Stimulated activated CD4-positive, alpha-beta T cell treated with anti-CD3 and anti-CD28 coated beads, Interleukin-1b, Interleukin-23, amount 100 ng/mL, for 1 hour (primary cell): Measurements from ENCODE around the gene SPRR4.
"Not testable (repeated sequence)": the region's sequence is repeated elsewhere in the genome, so short reads cannot be mapped to it uniquely, and the experiment has no call there.

ENCODE experiments used
- DNase-seq, 2 donors: peaks; one replicate each; pipeline ENCODE4 v3.0.0-alpha.2; 2020; ENCODE audit warnings: low read depth in 2 of 2

The SPRR4 gene

GRCh38 chr1:152965853-152966252 lies 4.6 kb upstream of the SPRR4 start:
- no peak for DNase-seq

DNA sequence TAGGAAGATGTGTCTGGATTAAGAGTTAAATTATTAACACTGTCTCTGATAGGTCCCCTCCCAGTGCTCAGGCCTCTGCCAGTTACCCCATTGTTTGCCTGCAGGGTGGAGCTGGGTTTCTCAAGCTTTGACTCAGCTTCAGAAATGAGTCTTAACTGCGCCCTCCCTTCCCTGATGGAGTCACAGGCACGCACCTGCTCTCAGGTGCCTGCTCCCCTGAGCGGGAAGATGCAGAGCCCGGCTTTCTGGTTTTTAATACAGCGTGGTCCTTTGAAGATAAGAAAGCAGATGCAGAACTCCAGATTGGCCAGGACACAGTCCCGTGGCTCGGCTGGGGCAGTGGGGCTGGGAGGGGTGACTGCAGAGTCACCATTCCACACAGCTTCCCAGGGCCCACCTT lies 3.2 kb upstream of the SPRR4 start:
- DNase-seq = no peak

DNA sequence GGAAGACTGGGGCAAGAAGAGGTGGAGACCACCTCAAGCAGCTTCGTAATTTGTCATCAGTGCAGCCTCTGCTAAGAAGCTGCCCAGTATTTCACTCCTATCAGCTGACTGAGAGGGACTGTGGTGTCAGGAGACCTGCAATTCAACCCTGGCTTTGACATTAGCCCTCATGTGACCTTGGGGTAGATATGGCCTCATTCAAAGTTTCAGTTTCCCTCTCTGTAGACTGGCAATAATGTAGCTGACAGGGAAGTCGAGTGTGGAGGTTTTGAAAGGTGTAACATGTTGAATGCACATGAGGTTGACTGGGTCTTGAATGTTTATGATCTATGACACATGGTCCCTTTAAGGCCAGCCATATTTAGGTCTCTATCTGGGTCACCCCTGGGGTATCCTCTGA lies 2.2 kb upstream of the SPRR4 start:
- DNase-seq = no peak

DNA sequence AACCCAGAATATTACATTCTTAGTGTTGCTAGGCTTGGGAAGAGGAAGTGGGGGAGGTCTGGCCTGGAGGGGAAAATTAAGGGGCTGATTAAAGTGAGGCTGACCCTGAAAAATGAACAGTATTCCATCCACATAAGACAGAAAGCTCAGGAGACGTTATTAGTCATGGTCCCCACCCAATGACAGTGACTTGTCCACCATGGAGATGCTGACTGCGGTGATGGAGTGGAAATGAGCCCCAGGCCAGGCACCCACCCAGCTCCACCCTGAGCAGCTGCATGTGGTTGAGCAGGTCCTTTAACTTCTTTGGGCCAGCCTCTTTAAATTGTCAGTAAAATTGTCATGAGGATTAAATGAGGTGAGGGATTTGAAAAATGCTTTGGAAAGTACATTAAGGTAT lies 1.4 kb upstream of the SPRR4 start:
- DNase-seq = no peak

GRCh38 chr1:152972196-152972886 lies 1.9 kb downstream of the SPRR4 start:
- no peak for DNase-seq

- no peak for DNase-seq
Observed at GRCh38 chr1:152976688-152977087, 6.2 kb downstream of the SPRR4 start.

DNA sequence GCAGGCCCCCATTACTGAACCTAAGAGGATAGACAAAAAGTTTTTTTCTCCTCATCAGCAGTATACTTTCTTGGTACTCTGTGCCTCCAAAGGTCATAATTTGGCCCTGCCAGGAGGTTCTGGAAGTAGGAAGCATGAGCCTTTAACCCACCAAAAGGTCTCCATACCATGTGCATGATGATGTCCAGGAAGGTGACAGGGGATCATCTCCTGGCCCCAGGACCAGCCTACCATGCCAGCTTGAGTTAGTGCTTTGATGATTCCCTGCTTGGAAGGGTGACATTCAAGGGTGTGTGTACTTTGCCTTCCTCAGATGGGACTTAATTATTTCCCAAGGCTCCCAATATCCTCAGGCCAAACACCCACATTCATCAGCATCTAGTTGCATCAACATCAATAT lies 7.2 kb downstream of the SPRR4 start:
- DNase-seq = no peak

GRCh38 chr1:152980676-152981075 lies 10.2 kb downstream of the SPRR4 start:
- DNase-seq = no peak

GRCh38 chr1:152981146-152981871 lies 10.9 kb downstream of the SPRR4 start:
- DNase-seq = no peak

GRCh38 chr1:152982076-152982475 lies 11.6 kb downstream of the SPRR4 start:
- DNase-seq = no peak

DNA sequence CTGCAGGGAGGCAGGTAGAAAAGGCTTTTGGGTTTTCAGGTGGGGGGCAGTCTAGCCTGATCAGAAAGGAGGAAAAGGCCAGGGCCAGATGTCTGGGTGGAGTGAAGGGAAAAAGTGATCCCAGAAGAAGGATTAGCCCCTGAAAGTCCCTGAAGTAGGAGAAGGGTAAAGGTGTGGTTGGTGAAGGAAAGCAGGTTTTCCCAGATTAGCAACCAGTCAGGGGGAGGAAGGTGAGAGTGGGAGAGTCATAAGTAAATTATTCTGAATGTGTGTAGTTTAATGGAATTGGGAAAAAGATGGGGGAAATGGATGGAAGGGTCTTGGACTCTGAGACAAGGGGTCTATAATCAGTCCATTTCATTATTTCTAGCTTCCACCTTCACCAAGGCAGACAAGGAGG lies 12.8 kb downstream of the SPRR4 start:
- DNase-seq = no peak

DNA sequence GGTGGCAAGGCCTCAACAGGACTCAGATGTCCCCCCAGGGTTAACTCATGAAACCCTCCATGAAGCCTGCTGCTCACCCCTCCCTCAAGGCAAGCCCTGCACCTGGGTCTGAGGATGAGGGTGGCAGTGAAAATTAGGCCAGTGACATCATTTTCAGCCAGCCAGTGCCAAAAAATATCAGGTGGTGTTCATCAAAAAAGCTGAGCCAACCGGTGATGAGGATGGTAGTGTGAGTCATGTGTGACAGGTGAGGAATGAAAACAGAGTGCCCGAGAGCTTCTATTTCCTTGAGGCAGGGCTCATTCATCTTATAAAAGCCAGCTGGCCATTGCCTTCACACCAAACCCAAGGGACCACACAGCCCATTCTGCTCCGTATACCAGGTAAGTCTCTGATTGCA lies 13.3 kb downstream of the SPRR4 start, which contains the start of gene SPRR1A:
TSS of gene SPRR1A (plus strand) at position 339 of the 400 bp plus-strand sequence. CDS start 1,150 bp downstream, outside the sequence.
- DNase-seq = no peak

- DNase-seq = no peak
Observed at GRCh38 chr1:152986578-152986977, 16.1 kb downstream of the SPRR4 start.

GRCh38 chr1:152993186-152993585 lies 22.7 kb downstream of the SPRR4 start:
- no peak for DNase-seq

GRCh38 chr1:152995842-152996241 lies 25.4 kb downstream of the SPRR4 start:
- no peak for DNase-seq

DNA sequence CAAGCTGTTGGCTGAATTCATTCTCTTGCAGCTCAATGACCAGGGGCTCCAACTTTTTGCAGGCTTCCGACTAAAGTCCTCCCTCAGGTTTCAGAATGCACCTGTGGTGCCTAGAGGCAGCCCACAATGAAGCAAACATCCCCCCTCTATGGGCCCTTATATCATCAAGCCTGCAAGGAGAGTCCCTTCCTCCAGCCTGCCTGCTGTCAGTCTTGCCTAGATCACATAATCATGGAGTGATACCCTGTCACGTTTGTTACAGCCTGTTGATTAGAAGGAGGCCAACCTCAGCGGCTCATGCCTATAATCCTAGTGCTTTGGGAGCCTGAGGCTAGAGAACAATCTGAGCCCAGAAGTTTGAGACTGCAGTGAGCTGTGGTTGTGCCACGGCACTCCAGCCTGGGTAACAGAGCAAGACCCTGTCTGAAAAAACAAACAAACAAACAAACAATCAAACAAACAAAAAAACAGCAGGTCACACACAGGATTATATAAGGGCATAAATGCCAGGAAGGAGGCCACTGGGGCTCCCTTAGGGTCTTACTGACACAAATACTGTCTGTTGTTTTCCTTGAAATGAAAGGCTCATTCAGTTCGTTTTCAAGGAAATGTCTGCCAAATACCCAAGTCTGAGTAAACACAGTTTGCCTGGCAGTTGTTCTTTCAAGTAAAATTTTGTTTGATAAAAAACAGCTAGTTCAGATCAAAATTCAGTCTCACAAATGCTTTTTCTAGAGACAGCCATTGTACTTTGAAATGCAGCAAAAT lies 26.4 kb downstream of the SPRR4 start:
- no peak for DNase-seq

DNA sequence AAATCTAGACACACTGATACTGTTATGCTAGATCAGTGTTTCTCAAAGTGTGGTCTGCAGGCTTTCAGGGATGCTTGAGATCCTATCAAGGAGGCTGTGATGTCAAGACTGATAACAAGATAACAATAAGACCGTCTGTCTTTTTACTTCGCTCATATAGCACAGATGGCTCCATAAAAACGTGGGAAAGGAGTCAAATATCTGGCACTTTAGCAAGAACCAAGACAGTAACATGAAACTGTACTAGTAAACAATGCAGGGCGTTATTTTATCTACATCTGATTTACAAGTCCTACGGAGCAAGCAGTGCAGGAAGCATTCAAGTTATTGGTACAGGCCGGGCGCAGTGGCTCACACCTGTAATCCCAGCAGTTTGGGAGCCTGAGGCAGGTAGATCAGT lies 27.5 kb downstream of the SPRR4 start:
- no peak for DNase-seq

GRCh38 chr1:152998476-152998875 lies 28.0 kb downstream of the SPRR4 start:
- DNase-seq = no peak

DNA sequence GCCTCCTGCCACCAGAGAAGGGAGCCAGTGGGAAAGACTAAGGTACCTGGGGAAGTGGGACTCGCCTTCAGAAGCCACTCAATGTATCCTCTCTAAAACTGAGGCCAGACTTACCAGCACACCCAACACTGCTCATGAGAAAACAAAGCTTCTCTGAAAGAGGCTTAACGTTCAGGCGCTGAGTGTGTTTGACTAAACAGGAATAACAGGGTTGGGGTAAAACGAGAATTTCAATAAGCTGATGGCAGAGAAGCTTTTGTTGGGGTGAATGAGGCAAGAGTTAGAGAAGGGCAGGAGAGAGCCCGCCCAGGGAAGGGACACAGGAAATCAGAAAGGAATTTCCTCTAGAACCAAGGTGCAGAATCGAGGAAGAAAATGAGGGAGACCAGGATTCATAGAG lies 29.4 kb downstream of the SPRR4 start:
- no peak for DNase-seq

DNA sequence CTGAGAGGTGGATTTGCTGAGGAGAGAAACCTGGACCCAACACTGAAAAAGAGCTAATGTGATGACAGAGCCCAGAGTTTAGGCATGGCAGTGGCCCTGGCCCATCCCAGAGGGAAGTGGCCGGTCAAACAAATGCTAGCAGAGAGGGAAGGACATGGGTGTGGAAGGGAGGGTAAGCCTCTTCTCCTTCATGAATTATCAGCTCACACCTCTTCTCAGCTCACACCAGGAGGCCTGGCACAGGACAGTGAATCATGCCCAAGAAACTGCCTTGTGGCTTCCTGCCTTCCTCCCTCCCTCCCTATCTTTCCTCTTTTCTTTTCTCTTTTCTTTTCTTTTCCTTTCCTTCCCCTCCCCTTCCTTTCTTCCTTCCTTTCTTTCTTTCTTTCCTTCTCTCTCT lies 29.8 kb downstream of the SPRR4 start:
- DNase-seq = no peak

GRCh38 chr1:153001382-153001781 lies 30.9 kb downstream of the SPRR4 start, which contains the start of gene SPRR3:
Gene SPRR3 (plus strand): TSS chr1:153001749. CDS start chr1:153003021, 1,272 bp downstream.
- no peak for DNase-seq

GRCh38 chr1:153011235-153011758 lies 40.8 kb downstream of the SPRR4 start:
- not testable (repeated sequence) for DNase-seq
